ENCODE measurements around the gene ST8SIA5. TPM values are rescaled to one million over a fixed set of nuclear protein-coding genes. Genes with fewer than 3 reads are reported as not detected.

Gene ST8SIA5
- total and polyA plus RNA-seq, 2 donors (not counting 3 experiments of a cell fraction or from before 2014, with no cell fraction given), result 0.25 to 0.62 TPM

DNA sequence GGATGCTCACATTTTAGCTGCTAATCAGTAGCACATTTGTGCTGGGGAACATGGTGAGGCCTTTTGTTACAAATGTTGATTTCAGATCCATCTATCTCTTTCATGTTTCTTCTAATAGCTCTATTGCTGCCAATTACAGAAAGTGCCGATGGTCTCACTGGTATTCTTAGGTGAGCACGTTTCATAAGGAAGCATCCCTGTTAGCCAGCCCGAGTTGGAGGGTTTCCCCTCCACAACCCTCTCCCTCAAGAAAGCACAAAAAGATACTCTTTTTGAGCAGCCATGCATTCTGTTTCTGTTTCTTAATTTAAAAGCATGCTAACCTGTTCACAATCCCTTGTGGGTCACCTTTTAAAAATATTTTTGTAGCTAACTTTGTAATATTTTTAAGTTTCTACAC lies 30.8 kb upstream of the ST8SIA5 start:
- H3K27me3 ChIP-seq (ENCODE audit: control insufficient read depth in 2 of 2, insufficient read depth in 2 of 2, low read length in 2 of 2), result no peaks in the 10 kb centered on the region
- no peak overlapping the region for H2AFZ ChIP-seq (ENCODE audit: low read depth, low read length)
- H3K36me3 ChIP-seq (ENCODE audit: control insufficient read depth in 2 of 2, extremely low read depth in 1 of 2, insufficient read depth in 2 of 2, low read length in 2 of 2), result no peaks in the 10 kb centered on the region
- FAIRE-seq (no peak), DNase-seq (ENCODE audit: low read depth, low spot score) (no peak)
- no TSS peak for BruUV-seq (replicated peaks)
- POLR2A ChIA-PET, result no interaction called here
- no peak overlapping the region for H3K4me2 ChIP-seq (ENCODE audit: insufficient read depth, low read length)
- intact Hi-C loops (cut with micrococcal nuclease) (no loop called here), dilution Hi-C loops (cut with MboI; ENCODE audit: extremely low pct_ligation_motif_present, low sequenced_read_pairs) (no loop called here)
- H3K4me3 ChIP-seq (replicated peaks in 1 of 3; ENCODE audit: insufficient read depth in 1 of 3, low read depth in 1 of 3, low read length in 3 of 3), result no peak overlapping the region
- no peak overlapping the region for H3K9ac ChIP-seq (replicated peaks; ENCODE audit: extremely low read depth, insufficient read depth, low read length)
- no peaks in the 10 kb centered on the region for H3K9me1 ChIP-seq (replicated peaks; ENCODE audit: control insufficient read depth, extremely low read depth, insufficient read depth, low read length)
- no peaks in the 10 kb centered on the region for H3K79me2 ChIP-seq (ENCODE audit: control insufficient read depth, insufficient read depth, low read length)
- H3K9me3 ChIP-seq (replicated peaks; ENCODE audit: control insufficient read depth, insufficient read depth, low read length), result no peaks in the 10 kb centered on the region
- CTCF ChIA-PET, result interaction anchor here (0.7 to 1.2 kb wide), 2 partner anchors 13 to 130 kb away, joined by 3 read pairs; partner anchors contain the start of genes KATNAL2 and PIAS2
- no peak for TF ChIP-seq GATA2 (IDR thresholded peaks at IDR 0.05; ENCODE audit: insufficient read depth, insufficient read length, low read depth, low read length)
- TF ChIP-seq POLR2A (IDR thresholded peaks at IDR 0.05; ENCODE audit: low read depth, low read length), result no peak
- no peak for TF ChIP-seq FOS (IDR thresholded peaks at IDR 0.05; ENCODE audit: borderline replicate concordance, insufficient read depth, low read length)
- TF ChIP-seq POLR2AphosphoS5 (IDR thresholded peaks at IDR 0.05; ENCODE audit: insufficient read depth, low read depth, low read length), result no peak
- TF ChIP-seq JUN (IDR thresholded peaks at IDR 0.05; ENCODE audit: borderline replicate concordance, insufficient read depth, insufficient read length, low read depth), result no peak
- TF ChIP-seq MYC (IDR thresholded peaks at IDR 0.05; ENCODE audit: low read depth, low read length), result no peak
- TF ChIP-seq, protein P1, sequence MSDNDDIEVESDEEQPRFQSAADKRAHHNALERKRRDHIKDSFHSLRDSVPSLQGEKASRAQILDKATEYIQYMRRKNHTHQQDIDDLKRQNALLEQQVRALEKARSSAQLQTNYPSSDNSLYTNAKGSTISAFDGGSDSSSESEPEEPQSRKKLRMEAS (IDR thresholded peaks at IDR 0.05; ENCODE audit: insufficient read depth, insufficient read length), result no peak
- TF ChIP-seq EZH2 (IDR thresholded peaks at IDR 0.05; ENCODE audit: borderline replicate concordance, low read depth, low read length, severe bottlenecking), result no peak
- TF ChIP-seq, protein P2, sequence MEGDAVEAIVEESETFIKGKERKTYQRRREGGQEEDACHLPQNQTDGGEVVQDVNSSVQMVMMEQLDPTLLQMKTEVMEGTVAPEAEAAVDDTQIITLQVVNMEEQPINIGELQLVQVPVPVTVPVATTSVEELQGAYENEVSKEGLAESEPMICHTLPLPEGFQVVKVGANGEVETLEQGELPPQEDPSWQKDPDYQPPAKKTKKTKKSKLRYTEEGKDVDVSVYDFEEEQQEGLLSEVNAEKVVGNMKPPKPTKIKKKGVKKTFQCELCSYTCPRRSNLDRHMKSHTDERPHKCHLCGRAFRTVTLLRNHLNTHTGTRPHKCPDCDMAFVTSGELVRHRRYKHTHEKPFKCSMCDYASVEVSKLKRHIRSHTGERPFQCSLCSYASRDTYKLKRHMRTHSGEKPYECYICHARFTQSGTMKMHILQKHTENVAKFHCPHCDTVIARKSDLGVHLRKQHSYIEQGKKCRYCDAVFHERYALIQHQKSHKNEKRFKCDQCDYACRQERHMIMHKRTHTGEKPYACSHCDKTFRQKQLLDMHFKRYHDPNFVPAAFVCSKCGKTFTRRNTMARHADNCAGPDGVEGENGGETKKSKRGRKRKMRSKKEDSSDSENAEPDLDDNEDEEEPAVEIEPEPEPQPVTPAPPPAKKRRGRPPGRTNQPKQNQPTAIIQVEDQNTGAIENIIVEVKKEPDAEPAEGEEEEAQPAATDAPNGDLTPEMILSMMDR (IDR thresholded peaks at IDR 0.05; ENCODE audit: extremely low read depth in 1 of 2, insufficient read depth in 1 of 2, low read depth in 1 of 2, low read length in 2 of 2), result no peak
- H3K4me1 ChIP-seq (ENCODE audit: control insufficient read depth, extremely low read depth, insufficient read depth, low read length), result no peaks in the 10 kb centered on the region
- H3K27ac ChIP-seq (ENCODE audit: insufficient read depth, low read depth, low read length), result no peak overlapping the region
- no peaks in the 10 kb centered on the region for H4K20me1 ChIP-seq (replicated peaks; ENCODE audit: control insufficient read depth, extremely low read depth, insufficient read depth, low read length)

Data from endothelial cell of umbilical vein (primary cell).